PC-3 (cell line): ENCODE measurements around the gene AFTPH.

Source experiments
- CTCF ChIP-seq: fragments of 300-600 bp; sonication (generic); conservative IDR thresholded peaks from 2 replicates; pipeline ENCODE4 v1.5.1; 2017; ENCODE audit warnings: antibody characterized with exemption, low read depth, mild to moderate bottlenecking, low read length
- EZH2 ChIP-seq: fragments of 300-600 bp; sonication (generic); IDR thresholded peaks from one replicate; pipeline ENCODE4 v1.6.1; 2017; ENCODE audit warnings: antibody characterized with exemption, mild to moderate bottlenecking, low read length; ENCODE audit not compliant: unreplicated experiment
- EZH2phosphoT487 ChIP-seq: fragments of 300-600 bp; sonication (generic); IDR thresholded peaks from 2 replicates; pipeline ENCODE4 v1.6.1; 2018; ENCODE audit warnings: mild to moderate bottlenecking, antibody characterized with exemption, low read length, borderline replicate concordance

GRCh38 chr2:64630752-64631151 lies 106.6 kb downstream of the AFTPH start:
- TF ChIP-seq CTCF, result no peak
- TF ChIP-seq EZH2, result no peak
- no peak for TF ChIP-seq EZH2phosphoT487
